CD4-positive, CD25-positive, alpha-beta regulatory T cell (primary cell): Measurements from ENCODE around the gene ZNF740. TPM values are rescaled to one million over a fixed set of nuclear protein-coding genes. Genes with fewer than 3 reads are reported as not detected.

ENCODE experiments used
- ATAC-seq, 2 donors: fragments of 150-1000 bp; cut with Tn5 transposase; one replicate each; pipeline ENCODE4 v1.10.0; 2021; ENCODE audit warnings: low read depth in 2 of 2, moderate number of reproducible peaks in 2 of 2, moderate library complexity in 1 of 2
- DNase-seq, 3 donors: peaks; one replicate each; pipeline versions ENCODE4 v3.0.0 to v3.0.0-alpha.2; 2012 to 2022; ENCODE audit warnings: mixed read lengths in 1 of 3
- H3K27ac ChIP-seq: one replicate; pipeline ENCODE4 v1.7.0; 2013; ENCODE audit warnings: mild to moderate bottlenecking, low read length; ENCODE audit not compliant: insufficient read depth, poor library complexity, severe bottlenecking
- H3K27me3 ChIP-seq: one replicate; pipeline ENCODE4 v1.7.0; 2013; ENCODE audit warnings: low read length; ENCODE audit not compliant: control insufficient read depth, insufficient read depth
- H3K36me3 ChIP-seq: one replicate; pipeline ENCODE4 v1.7.0; 2013; ENCODE audit warnings: mild to moderate bottlenecking, low read length, moderate library complexity; ENCODE audit not compliant: control insufficient read depth, insufficient read depth
- H3K4me1 ChIP-seq: 2 replicates; pipeline ENCODE4 v1.7.0; 2013; ENCODE audit warnings: mild to moderate bottlenecking, low read length; ENCODE audit not compliant: insufficient read depth, control insufficient read depth, poor library complexity, severe bottlenecking
- H3K4me3 ChIP-seq: one replicate; pipeline ENCODE4 v1.7.0; 2013; ENCODE audit warnings: low read depth, mild to moderate bottlenecking, low read length, moderate library complexity
- H3K9me3 ChIP-seq, 2 experiments: 1 replicate in 1 of 2; 2 replicates in 1 of 2; pipeline ENCODE4 v1.7.0; 2013; ENCODE audit warnings: low read length in 2 of 2, mild to moderate bottlenecking in 1 of 2, moderate library complexity in 1 of 2; ENCODE audit not compliant: control insufficient read depth in 2 of 2
- H3K27ac Mint-ChIP-seq, 3 donors: one replicate each; pipeline ENCODE4 v1.8.0; 2020 to 2022; ENCODE audit warnings: mild to moderate bottlenecking in 3 of 3, mixed read lengths in 3 of 3, moderate library complexity in 2 of 3
- H3K27me3 Mint-ChIP-seq: one replicate; pipeline ENCODE4 v1.8.0; 2022; ENCODE audit warnings: mild to moderate bottlenecking, mixed read lengths
- H3K36me3 Mint-ChIP-seq: one replicate; pipeline ENCODE4 v1.8.0; 2020; ENCODE audit warnings: mixed read lengths
- H3K4me1 Mint-ChIP-seq, 4 donors: one replicate each; pipeline ENCODE4 v1.8.0; 2020 to 2022; ENCODE audit warnings: mixed read lengths in 4 of 4, mild to moderate bottlenecking in 1 of 4
- H3K4me3 Mint-ChIP-seq, 4 donors: one replicate each; pipeline ENCODE4 v1.8.0; 2020 to 2022; ENCODE audit warnings: mild to moderate bottlenecking in 4 of 4, mixed read lengths in 4 of 4, moderate library complexity in 3 of 4
- H3K9me3 Mint-ChIP-seq, 7 donors: one replicate each; pipeline ENCODE4 v1.8.0; 2020 to 2022; ENCODE audit warnings: mixed read lengths in 7 of 7, mild to moderate bottlenecking in 3 of 7, moderate library complexity in 2 of 7
- polyA plus RNA-seq, 4 donors: library from polyadenylated mRNA; unstranded; fragments of 300-500 nt; fragmentation: Illumina TruSeq; gene quantifications; one replicate each; pipeline ENCODE4 v1.2.3, GENCODE V29; 2021
- total RNA-seq: library from RNA; stranded (reverse); gene quantifications from one replicate; pipeline ENCODE4 v1.2.3, GENCODE V29; 2022

ZNF740 gene
- total and polyA plus RNA-seq, 5 donors from 2014 or later = 2.3 to 32.6 (median 3.0) TPM

DNA sequence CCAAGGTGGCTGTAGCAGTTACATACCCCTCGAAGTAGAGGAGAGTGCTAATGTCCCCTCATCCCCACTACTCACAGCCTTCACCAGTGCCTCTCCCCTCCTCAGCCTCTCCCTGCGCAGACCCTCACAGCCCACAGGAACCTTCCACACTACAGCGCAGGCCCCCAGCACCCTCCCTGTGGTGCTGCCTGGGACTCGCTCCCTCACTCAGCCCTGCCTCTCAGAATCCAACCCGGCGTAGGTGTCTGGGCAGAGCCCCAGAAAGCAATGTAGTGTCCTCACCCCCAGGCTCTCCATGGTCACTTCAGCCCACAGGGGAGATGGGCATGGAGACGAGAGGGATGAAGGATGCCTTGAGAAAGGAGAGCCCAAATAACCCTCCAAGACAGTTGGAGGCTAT is 10.9 kb upstream of the ZNF740 start:
- Histone ChIP-seq H3K4me3 (no peak overlapping the region), H3K9me3 (no peaks in the 10 kb centered on the region), H3K27ac (no peak overlapping the region), H3K4me1 (no peaks in the 10 kb centered on the region), H3K27me3 (no peaks in the 10 kb centered on the region), H3K36me3 (peaks cover 3% of the 10 kb centered on the region)
- no peak overlapping the region for H3K4me3 Mint-ChIP-seq
- ATAC-seq = no peak
- DNase-seq = no peak
- no peak overlapping the region for H3K27ac Mint-ChIP-seq
- peaks cover 25% of the 10 kb centered on the region for H3K36me3 Mint-ChIP-seq
- H3K4me1 Mint-ChIP-seq = peaks cover 0 to 2% (median 0%) of the 10 kb centered on the region in 4 donors
- H3K27me3 Mint-ChIP-seq = no peaks in the 10 kb centered on the region
- no peaks in the 10 kb centered on the region for H3K9me3 Mint-ChIP-seq

DNA sequence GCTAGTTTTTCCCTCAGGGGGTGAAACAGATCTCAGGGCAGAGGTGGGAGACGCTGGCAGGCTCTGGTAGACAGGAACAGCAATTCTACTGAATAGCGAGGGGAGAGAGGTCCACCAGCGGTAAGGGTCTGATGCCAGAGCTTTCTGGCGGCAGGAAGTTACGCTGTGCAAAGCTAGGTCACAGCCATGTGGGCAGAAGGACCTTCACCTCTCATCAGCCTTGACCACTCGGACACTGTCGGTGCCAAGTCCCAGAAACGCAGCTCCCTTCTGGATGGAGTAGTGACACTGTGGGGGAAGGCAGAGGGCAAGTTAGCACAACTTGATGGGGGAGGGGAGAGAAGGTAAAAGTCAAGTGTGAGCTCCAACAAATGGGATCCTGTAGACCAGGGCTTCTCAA is 10.3 kb upstream of the ZNF740 start:
- Histone ChIP-seq H3K9me3 (no peaks in the 10 kb centered on the region), H3K4me1 (no peaks in the 10 kb centered on the region), H3K27ac (no peak overlapping the region), H3K27me3 (no peaks in the 10 kb centered on the region), H3K4me3 (no peak overlapping the region), H3K36me3 (peaks cover 3% of the 10 kb centered on the region)
- DNase-seq (no peak), ATAC-seq (no peak)
- Mint-ChIP-seq H3K36me3 (peaks cover 25% of the 10 kb centered on the region), H3K27ac (no peak overlapping the region), H3K9me3 (no peaks in the 10 kb centered on the region), H3K27me3 (no peaks in the 10 kb centered on the region), H3K4me3 (no peak overlapping the region), H3K4me1 (peaks cover 0 to 5% (median 0%) of the 10 kb centered on the region in 4 donors)

DNA sequence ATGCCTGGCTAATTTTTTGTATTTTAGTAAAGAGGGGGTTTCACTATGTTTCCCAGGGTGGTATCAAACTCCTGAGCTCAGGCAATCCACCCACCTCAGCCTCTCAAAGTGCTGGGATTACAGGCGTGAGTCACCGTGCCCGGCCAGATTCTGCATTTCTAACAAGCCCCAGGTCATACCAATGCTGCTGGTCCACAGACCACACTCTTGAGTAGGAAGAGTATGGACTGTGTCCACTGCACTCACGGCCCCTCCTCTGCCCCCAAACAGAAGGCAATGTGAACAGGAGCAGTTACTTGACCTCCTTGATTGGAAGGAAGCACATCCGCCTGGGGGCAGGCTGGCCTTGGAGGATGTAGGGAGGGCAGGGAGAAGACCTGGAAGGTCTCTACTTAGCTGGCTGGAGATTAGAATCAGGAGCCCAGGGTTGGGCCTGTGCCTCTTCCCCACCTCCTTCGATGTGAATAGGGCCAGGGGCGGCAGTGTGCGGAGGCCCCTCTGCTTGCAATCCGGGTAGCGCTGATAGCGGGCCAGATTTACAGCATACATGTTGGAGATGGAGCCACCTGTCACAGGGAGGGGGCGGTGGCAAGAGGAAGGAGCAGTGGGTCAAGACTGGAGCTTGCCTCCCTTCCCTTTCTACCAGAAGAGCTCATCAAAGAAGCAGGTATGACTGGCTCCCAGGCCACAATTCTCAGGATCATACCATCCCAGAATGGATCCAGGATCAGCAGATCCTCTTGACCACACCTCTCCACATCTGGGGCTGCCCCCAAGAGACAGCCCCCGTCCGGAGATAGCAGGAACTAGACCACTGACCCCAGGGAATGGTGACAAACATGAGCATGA is 9.4 kb upstream of the ZNF740 start:
- Histone ChIP-seq H3K36me3 (peaks cover 3% of the 10 kb centered on the region), H3K9me3 (no peaks in the 10 kb centered on the region), H3K27me3 (no peaks in the 10 kb centered on the region), H3K4me1 (no peaks in the 10 kb centered on the region), H3K27ac (no peak overlapping the region), H3K4me3 (no peak overlapping the region)
- Mint-ChIP-seq H3K27ac (peak overlapping the region in 1 of 3 donors; percentile 76), H3K27me3 (no peaks in the 10 kb centered on the region), H3K36me3 (peaks cover 25% of the 10 kb centered on the region), H3K9me3 (no peaks in the 10 kb centered on the region), H3K4me3 (no peak overlapping the region), H3K4me1 (peaks cover 0 to 5% (median 1%) of the 10 kb centered on the region in 4 donors)
- DNase-seq (no peak), ATAC-seq (no peak)

DNA sequence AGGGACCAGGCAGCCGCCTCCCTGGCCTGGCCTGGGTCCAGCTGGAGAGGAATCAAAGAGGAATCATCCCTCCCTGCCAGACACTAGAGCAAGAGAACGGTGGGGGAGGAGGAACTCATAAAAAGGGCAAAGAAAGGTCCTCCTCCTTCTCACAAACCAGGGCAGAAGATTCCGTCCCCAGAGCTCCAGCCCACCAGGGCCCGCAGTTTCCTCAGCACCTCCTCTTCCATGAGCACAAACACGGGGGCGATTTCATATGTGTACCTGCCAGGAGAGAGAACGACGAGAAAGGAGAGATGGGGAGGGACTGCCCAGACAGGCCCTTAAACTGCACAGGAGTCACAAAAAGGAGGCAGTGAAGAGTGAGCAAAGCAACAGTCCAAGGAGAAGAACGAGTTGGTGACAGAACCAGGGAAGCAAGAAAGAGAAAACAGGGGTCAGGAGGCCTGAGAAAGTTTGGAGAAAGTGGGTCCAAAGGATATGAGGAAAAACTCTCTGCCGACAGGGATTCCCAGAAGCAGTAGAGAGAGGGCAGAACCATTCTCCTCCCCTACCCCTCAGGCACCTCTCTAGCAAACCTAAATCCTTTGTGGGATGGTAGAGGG is 8.7 kb upstream of the ZNF740 start:
- Histone ChIP-seq H3K4me3 (no peak overlapping the region), H3K27ac (no peak overlapping the region), H3K36me3 (peaks cover 3% of the 10 kb centered on the region), H3K9me3 (no peaks in the 10 kb centered on the region), H3K27me3 (no peaks in the 10 kb centered on the region), H3K4me1 (no peaks in the 10 kb centered on the region)
- Mint-ChIP-seq H3K27ac (no peak overlapping the region), H3K4me3 (no peak overlapping the region), H3K9me3 (no peaks in the 10 kb centered on the region), H3K27me3 (no peaks in the 10 kb centered on the region), H3K4me1 (peaks cover 0 to 5% (median 1%) of the 10 kb centered on the region in 4 donors), H3K36me3 (peaks cover 21% of the 10 kb centered on the region)
- no peak for DNase-seq
- no peak for ATAC-seq

DNA sequence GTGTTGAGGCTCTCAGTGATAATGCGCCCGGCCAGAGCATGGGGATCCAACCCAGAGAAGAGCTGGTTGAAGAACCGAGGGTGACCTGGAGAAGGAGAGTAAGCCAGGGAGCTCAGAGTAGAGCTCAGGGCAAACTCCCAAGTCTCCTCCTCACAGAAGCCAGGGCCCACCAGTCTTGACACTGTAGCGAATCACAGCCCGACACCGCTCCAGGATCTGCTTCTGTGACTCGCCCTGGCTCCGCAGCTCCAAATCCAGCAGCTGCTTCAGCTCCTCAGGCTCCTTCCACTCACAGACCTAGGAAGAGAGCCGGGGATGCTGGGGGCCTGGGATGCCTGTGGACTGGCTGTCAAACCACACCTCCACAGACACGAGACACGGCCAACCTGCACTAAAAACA is 8.2 kb upstream of the ZNF740 start:
- Mint-ChIP-seq H3K27ac (no peak overlapping the region), H3K9me3 (no peaks in the 10 kb centered on the region), H3K27me3 (no peaks in the 10 kb centered on the region), H3K4me3 (no peak overlapping the region), H3K36me3 (peaks cover 20% of the 10 kb centered on the region), H3K4me1 (peaks cover 0 to 5% (median 1%) of the 10 kb centered on the region in 4 donors)
- Histone ChIP-seq H3K4me3 (no peak overlapping the region), H3K36me3 (peaks cover 3% of the 10 kb centered on the region), H3K27me3 (no peaks in the 10 kb centered on the region), H3K4me1 (no peaks in the 10 kb centered on the region), H3K9me3 (no peaks in the 10 kb centered on the region), H3K27ac (no peak overlapping the region)
- ATAC-seq = no peak
- DNase-seq = no peak

DNA sequence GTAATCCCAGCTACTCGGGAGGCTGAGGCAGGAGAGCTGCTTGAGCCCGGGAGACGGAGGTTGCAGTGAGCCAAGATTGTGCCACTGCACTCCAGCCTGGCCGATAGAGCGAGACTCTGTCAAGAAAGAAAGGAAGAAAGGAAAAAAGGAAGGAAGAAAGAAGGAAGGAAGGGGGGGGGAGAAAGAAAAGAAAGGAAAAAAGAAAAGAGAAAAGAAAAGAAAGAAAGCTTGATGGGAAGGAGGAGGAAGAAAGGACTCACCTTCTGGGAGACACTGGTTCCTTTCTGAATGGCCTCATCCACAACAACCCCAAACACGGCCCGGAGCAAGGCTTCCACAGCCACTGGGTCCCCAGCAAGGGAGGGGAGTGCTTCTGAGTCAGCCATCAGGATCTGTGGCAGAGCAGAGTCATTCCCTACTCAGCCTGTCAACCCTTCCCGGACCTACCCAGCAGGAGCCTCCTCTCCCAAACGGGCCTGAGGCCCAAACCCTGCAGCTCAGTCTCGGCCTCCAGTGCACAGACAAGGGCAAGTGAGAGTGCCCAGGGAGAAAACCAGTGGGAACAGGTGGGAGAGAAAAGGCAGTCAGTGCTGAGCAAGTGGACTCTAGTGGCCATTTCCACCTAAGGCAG is 7.3 kb upstream of the ZNF740 start:
- Mint-ChIP-seq H3K9me3 (no peaks in the 10 kb centered on the region), H3K27me3 (no peaks in the 10 kb centered on the region), H3K4me3 (no peak overlapping the region), H3K4me1 (peaks cover 0 to 5% (median 1%) of the 10 kb centered on the region in 4 donors), H3K36me3 (peaks cover 18% of the 10 kb centered on the region), H3K27ac (no peak overlapping the region)
- Histone ChIP-seq H3K27me3 (no peaks in the 10 kb centered on the region), H3K36me3 (peaks cover 3% of the 10 kb centered on the region), H3K4me3 (no peak overlapping the region), H3K27ac (no peak overlapping the region), H3K9me3 (no peaks in the 10 kb centered on the region), H3K4me1 (no peaks in the 10 kb centered on the region)
- no peak for DNase-seq
- no peak for ATAC-seq

DNA sequence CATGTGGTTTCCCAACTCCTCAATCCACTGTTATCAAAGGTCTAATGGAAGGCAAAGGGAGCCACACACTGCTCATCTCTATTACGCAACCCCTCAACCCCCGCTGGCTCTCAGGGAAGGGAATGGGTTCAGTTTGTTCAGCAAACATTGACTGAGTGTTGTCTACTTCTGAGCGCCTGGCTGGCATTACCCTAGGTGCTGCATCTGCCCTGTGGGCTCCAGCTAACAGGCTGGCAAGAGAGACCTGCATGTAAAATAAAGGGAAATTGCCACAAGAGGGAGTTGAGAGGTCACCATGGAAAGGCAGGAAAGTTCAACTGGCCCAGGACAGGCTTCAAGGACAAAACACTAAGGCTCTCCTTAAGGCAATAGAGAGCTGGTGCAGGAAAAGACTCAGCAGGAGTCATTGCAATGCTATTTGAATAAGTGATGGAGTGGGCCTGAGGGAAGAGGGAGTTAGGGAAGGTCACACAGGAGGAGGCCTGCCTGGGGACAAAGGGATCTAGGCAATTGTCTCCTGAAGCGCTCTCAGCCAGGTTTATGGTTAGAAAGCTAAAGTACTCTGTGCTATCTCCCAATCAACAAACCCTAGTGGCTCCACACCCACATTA is 5.5 kb upstream of the ZNF740 start:
- ATAC-seq (no peak), DNase-seq (peak in 1 of 3 donors; percentile 49)
- Mint-ChIP-seq H3K27me3 (no peaks in the 10 kb centered on the region), H3K4me1 (peaks cover 0 to 15% (median 11%) of the 10 kb centered on the region in 4 donors), H3K9me3 (no peaks in the 10 kb centered on the region), H3K4me3 (peak overlapping the region in 1 of 4 donors; percentile 60), H3K27ac (no peak overlapping the region), H3K36me3 (peaks cover 13% of the 10 kb centered on the region)
- Histone ChIP-seq H3K27me3 (no peaks in the 10 kb centered on the region), H3K4me3 (no peak overlapping the region), H3K4me1 (peaks cover 8% of the 10 kb centered on the region), H3K27ac (no peak overlapping the region), H3K36me3 (peaks cover 2% of the 10 kb centered on the region), H3K9me3 (no peaks in the 10 kb centered on the region)
